Thoracic aorta (tissue), 2 donors: ENCODE measurements around the gene DACT3. TPM values are rescaled to one million over a fixed set of nuclear protein-coding genes. Genes with fewer than 3 reads are reported as not detected.
A peak's percentile ranks its signal among the peaks of the same experiment; 100 is the strongest.

Source experiments
- ATAC-seq: fragments of 150-250 bp; one replicate; pipeline ENCODE4 v1.8.0; 2017; ENCODE audit warnings: low read depth; ENCODE audit not compliant: insufficient number of reproducible peaks, low FRiP score
- DNase-seq: peaks from one replicate; pipeline ENCODE4 v3.0.0-alpha.2; 2020; ENCODE audit warnings: low spot score
- H3K27ac ChIP-seq, 2 donors: fragments of 200-600 bp; sonication (generic); 1 replicate in 1 of 2; 2 replicates in 1 of 2; pipeline ENCODE4 v1.5.1; 2016; ENCODE audit warnings: mild to moderate bottlenecking in 2 of 2, moderate library complexity in 2 of 2
- H3K27me3 ChIP-seq: fragments of 200-600 bp; sonication (generic); replicated peaks from 2 replicates; pipeline ENCODE4 v1.6.0; 2016; ENCODE audit warnings: mild to moderate bottlenecking; ENCODE audit not compliant: insufficient read depth
- H3K36me3 ChIP-seq: fragments of 200-600 bp; sonication (generic); one replicate; pipeline ENCODE4 v1.5.1; 2016
- H3K4me1 ChIP-seq, 2 donors: fragments of 200-600 bp; sonication (generic); 1 replicate in 1 of 2; 2 replicates in 1 of 2; pipeline versions ENCODE4 v1.5.1 to v1.6.0; 2016; ENCODE audit warnings: low read depth in 2 of 2, mild to moderate bottlenecking in 1 of 2; ENCODE audit not compliant: control insufficient read depth in 1 of 2
- H3K4me3 ChIP-seq: fragments of 200-600 bp; sonication (generic); 2 replicates; pipeline ENCODE4 v1.5.1; 2016; ENCODE audit warnings: mild to moderate bottlenecking
- H3K9me3 ChIP-seq: fragments of 200-600 bp; sonication (generic); 2 replicates; pipeline ENCODE4 v1.5.1; 2016
- CTCF ChIP-seq: fragments of 200-600 bp; sonication (generic); IDR thresholded peaks from one replicate; pipeline ENCODE4 v1.5.1; 2019; ENCODE audit warnings: antibody characterized with exemption
- total RNA-seq, 2 donors: library from RNA; depleted of rRNA; stranded (reverse); fragments of >200 nt; gene quantifications; one replicate each; pipeline versions ENCODE4 v1.1.0 to v1.2.3, GENCODE V29; 2016

DACT3 gene
- total RNA-seq, 2 donors from 2014 or later = 118 to 138 TPM

- Histone ChIP-seq H3K4me3 (no peak overlapping the region), H3K27ac (no peak overlapping the region), H3K27me3 (no peaks in the 10 kb centered on the region), H3K4me1 (peaks cover 20 to 51% of the 10 kb centered on the region in 2 donors), H3K36me3 (peaks cover 35% of the 10 kb centered on the region), H3K9me3 (no peaks in the 10 kb centered on the region)
- ATAC-seq = no peak
- DNase-seq = no peak
- no peak for TF ChIP-seq CTCF
Observed at GRCh38 chr19:46608581-46609345, 52.2 kb downstream of the DACT3 start.

- peaks cover 26 to 56% of the 10 kb centered on the region in 2 donors for H3K4me1 ChIP-seq
- TF ChIP-seq CTCF = no peak
- no peak overlapping the region for H3K4me3 ChIP-seq
- no peaks in the 10 kb centered on the region for H3K9me3 ChIP-seq
- H3K27ac ChIP-seq = no peak overlapping the region
- H3K27me3 ChIP-seq = no peaks in the 10 kb centered on the region
- DNase-seq = no peak
- H3K36me3 ChIP-seq = peaks cover 35% of the 10 kb centered on the region
- no peak for ATAC-seq
Observed at GRCh38 chr19:46608178-46608577, 52.8 kb downstream of the DACT3 start.

GRCh38 chr19:46607448-46607841, 53.5 kb downstream of the DACT3 start:
- H3K27ac ChIP-seq = no peak overlapping the region
- TF ChIP-seq CTCF = no peak
- no peaks in the 10 kb centered on the region for H3K9me3 ChIP-seq
- peaks cover 35% of the 10 kb centered on the region for H3K36me3 ChIP-seq
- H3K27me3 ChIP-seq = no peaks in the 10 kb centered on the region
- no peak for ATAC-seq
- peaks cover 32 to 60% of the 10 kb centered on the region in 2 donors for H3K4me1 ChIP-seq
- DNase-seq = no peak
- no peak overlapping the region for H3K4me3 ChIP-seq

GRCh38 chr19:46606681-46607447, 54.1 kb downstream of the DACT3 start:
- Histone ChIP-seq H3K9me3 (no peaks in the 10 kb centered on the region), H3K27me3 (no peaks in the 10 kb centered on the region), H3K4me3 (no peak overlapping the region), H3K36me3 (peaks cover 35% of the 10 kb centered on the region), H3K4me1 (peaks cover 32 to 57% of the 10 kb centered on the region in 2 donors), H3K27ac (peak overlapping the region in 1 of 2 donors; percentile 89)
- TF ChIP-seq CTCF = no peak
- DNase-seq = no peak
- ATAC-seq = no peak

DNA sequence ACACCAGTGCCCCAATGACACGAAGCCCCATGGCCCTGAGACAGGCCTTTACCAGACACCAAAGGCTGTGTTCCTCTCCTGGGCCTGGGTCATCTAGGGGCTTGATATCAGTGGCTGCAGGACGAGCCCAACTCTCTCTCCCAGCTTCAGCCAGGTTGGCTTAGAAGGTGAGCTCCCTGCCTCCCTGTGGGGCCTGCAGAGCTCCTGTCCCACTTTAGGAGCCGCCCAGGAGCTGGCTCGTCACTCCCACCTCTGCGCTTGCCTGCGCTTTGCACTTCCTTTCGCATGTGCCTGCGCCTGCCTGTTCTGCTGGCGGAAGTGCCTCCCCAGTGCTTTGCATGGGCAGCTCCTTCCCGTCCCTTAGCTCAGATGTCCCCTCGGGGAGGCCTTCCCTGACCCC, 55.0 kb downstream of the DACT3 start:
- peaks cover 32 to 57% of the 10 kb centered on the region in 2 donors for H3K4me1 ChIP-seq
- TF ChIP-seq CTCF = no peak
- no peak overlapping the region for H3K4me3 ChIP-seq
- no peaks in the 10 kb centered on the region for H3K27me3 ChIP-seq
- peaks cover 35% of the 10 kb centered on the region for H3K36me3 ChIP-seq
- no peaks in the 10 kb centered on the region for H3K9me3 ChIP-seq
- DNase-seq (no peak), ATAC-seq (no peak)
- peak overlapping the region; percentile 89 to 96 for H3K27ac ChIP-seq
